Caco-2 (cell line): ENCODE results near the gene ERC2. TPM values are rescaled to one million over a fixed set of nuclear protein-coding genes. Genes with fewer than 3 reads are reported as not detected.

Experiments
- BruUV-seq: library from RNA; stranded (reverse); fragments of 400-500 nt; replicated peaks from 2 replicates; lab custom pipeline; 2021; lab: Mats Ljungman, UMichigan
- CTCF ChIA-PET: fragments of 300-600 bp; sonication (Branson Sonifier 250); formaldehyde crosslinking; loops from one replicate; lab custom pipeline; 2022; ENCODE audit warnings: antibody characterized with exemption; lab: Charles Lee
- POLR2A ChIA-PET: fragments of 300-600 bp; sonication (Branson Sonifier 250); formaldehyde crosslinking; loops from one replicate; lab custom pipeline; 2022; ENCODE audit warnings: antibody characterized with exemption; lab: Charles Lee
- DNase-seq, 2 experiments: peaks; one replicate each; pipeline versions ENCODE4 v3.0.0 to v3.0.0-alpha.2; 2020 to 2022
- H3K27me3 ChIP-seq: replicated peaks from 2 replicates; pipeline ENCODE4 v1.6.0; 2011; ENCODE audit warnings: low read length; ENCODE audit not compliant: control insufficient read depth, insufficient read depth
- H3K36me3 ChIP-seq: 2 replicates; pipeline ENCODE4 v1.5.1; 2011; ENCODE audit warnings: low read length; ENCODE audit not compliant: control insufficient read depth, insufficient read depth
- H3K4me1 ChIP-seq: fragments of 250-450 bp; sonication (Bioruptor Pico); 2 replicates; pipeline ENCODE4 v1.5.1; 2020; ENCODE audit warnings: mild to moderate bottlenecking
- H3K4me3 ChIP-seq: 2 replicates; pipeline ENCODE4 v1.5.1; 2011; ENCODE audit warnings: low read depth, mild to moderate bottlenecking, control low read depth, low read length
- H3K9me3 ChIP-seq: fragments of 250-450 bp; sonication (Bioruptor Pico); 2 replicates; pipeline ENCODE4 v1.5.1; 2020; ENCODE audit warnings: mild to moderate bottlenecking, moderate library complexity
- H3K27ac Mint-ChIP-seq: one replicate; pipeline ENCODE4 v1.8.0; 2022; ENCODE audit warnings: mixed read lengths; ENCODE audit not compliant: unreplicated experiment
- H3K27me3 Mint-ChIP-seq: one replicate; pipeline ENCODE4 v1.8.0; 2022; ENCODE audit warnings: mixed read lengths; ENCODE audit not compliant: insufficient read depth, unreplicated experiment
- H3K36me3 Mint-ChIP-seq: one replicate; pipeline ENCODE4 v1.8.0; 2022; ENCODE audit warnings: mild to moderate bottlenecking, mixed read lengths; ENCODE audit not compliant: insufficient read depth, unreplicated experiment
- H3K4me1 Mint-ChIP-seq: one replicate; pipeline ENCODE4 v1.8.0; 2022; ENCODE audit warnings: low read depth, mixed read lengths; ENCODE audit not compliant: unreplicated experiment
- H3K4me3 Mint-ChIP-seq: one replicate; pipeline ENCODE4 v1.8.0; 2022; ENCODE audit warnings: mild to moderate bottlenecking, moderate library complexity, mixed read lengths; ENCODE audit not compliant: unreplicated experiment
- H3K9me3 Mint-ChIP-seq: one replicate; pipeline ENCODE4 v1.8.0; 2022; ENCODE audit warnings: mixed read lengths; ENCODE audit not compliant: unreplicated experiment
- intact Hi-C: fragments of 100-400 bp; cut with micrococcal nuclease; formaldehyde crosslinking; loops from one replicate; pipeline ENCODE4 v1.10.0; 2022; ENCODE audit not compliant: unreplicated experiment
- total RNA-seq: library from RNA; stranded (reverse); gene quantifications from 2 replicates; pipeline ENCODE4 v1.2.3, GENCODE V29; 2022
- TF ChIP-seq, protein P1 (sequence below), 2 experiments: fragments of 200-600 bp in 1 of 2; IDR thresholded peaks; 1 replicate in 1 of 2; 2 replicates in 1 of 2; pipeline versions ENCODE4 v1.5.1 to v1.8.0; 2011 to 2022; ENCODE audit warnings: antibody characterized with exemption in 1 of 2, control low read depth in 1 of 2, inconsistent platforms in 1 of 2, low read depth in 1 of 2, low read length in 1 of 2, mild to moderate bottlenecking in 1 of 2, moderate library complexity in 1 of 2; ENCODE audit not compliant: insufficient read depth in 1 of 2, severe bottlenecking in 1 of 2, unreplicated experiment in 1 of 2

ERC2 gene
- total RNA-seq, 1 experiment from 2014 or later: 0.54 TPM

DNA sequence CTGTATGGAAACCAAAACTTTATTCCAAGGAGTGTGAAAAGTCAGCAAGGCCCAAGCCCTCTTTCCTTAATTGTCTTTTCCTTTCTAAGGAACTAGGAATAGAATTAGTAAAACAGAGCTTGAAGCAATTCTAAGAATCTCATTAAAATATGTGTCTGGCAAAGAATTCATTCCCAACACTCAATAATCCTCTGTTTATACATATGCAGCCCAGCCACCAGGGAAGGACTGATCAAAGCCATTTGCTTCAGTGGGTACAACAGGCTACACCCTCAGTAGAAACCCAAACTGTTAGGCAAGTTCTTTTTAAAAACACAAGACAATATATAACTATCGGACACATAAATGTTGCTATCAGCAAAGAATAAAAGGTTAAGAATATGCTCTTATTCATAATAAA, 266.9 kb downstream of the ERC2 start:
- DNase-seq: no peak
- H3K27me3 Mint-ChIP-seq: no peaks in the 10 kb centered on the region
- Histone ChIP-seq H3K4me1 (no peaks in the 10 kb centered on the region), H3K9me3 (no peaks in the 10 kb centered on the region), H3K36me3 (no peaks in the 10 kb centered on the region), H3K27me3 (no peaks in the 10 kb centered on the region), H3K4me3 (no peak overlapping the region)
- no peaks in the 10 kb centered on the region for H3K4me1 Mint-ChIP-seq
- intact Hi-C loops: no loop called here
- no TSS peak for BruUV-seq
- ChIA-PET POLR2A (no interaction called here), CTCF (no interaction called here)
- no peaks in the 10 kb centered on the region for H3K9me3 Mint-ChIP-seq
- H3K4me3 Mint-ChIP-seq: no peak overlapping the region
- H3K36me3 Mint-ChIP-seq: no peaks in the 10 kb centered on the region
- no peak overlapping the region for H3K27ac Mint-ChIP-seq
- TF ChIP-seq, protein P1, sequence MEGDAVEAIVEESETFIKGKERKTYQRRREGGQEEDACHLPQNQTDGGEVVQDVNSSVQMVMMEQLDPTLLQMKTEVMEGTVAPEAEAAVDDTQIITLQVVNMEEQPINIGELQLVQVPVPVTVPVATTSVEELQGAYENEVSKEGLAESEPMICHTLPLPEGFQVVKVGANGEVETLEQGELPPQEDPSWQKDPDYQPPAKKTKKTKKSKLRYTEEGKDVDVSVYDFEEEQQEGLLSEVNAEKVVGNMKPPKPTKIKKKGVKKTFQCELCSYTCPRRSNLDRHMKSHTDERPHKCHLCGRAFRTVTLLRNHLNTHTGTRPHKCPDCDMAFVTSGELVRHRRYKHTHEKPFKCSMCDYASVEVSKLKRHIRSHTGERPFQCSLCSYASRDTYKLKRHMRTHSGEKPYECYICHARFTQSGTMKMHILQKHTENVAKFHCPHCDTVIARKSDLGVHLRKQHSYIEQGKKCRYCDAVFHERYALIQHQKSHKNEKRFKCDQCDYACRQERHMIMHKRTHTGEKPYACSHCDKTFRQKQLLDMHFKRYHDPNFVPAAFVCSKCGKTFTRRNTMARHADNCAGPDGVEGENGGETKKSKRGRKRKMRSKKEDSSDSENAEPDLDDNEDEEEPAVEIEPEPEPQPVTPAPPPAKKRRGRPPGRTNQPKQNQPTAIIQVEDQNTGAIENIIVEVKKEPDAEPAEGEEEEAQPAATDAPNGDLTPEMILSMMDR (IDR thresholded peaks at IDR 0.05; ENCODE audit: insufficient read depth in 1 of 2, low read depth in 1 of 2, low read length in 1 of 2, severe bottlenecking in 1 of 2, unreplicated experiment in 1 of 2): no peak

DNA sequence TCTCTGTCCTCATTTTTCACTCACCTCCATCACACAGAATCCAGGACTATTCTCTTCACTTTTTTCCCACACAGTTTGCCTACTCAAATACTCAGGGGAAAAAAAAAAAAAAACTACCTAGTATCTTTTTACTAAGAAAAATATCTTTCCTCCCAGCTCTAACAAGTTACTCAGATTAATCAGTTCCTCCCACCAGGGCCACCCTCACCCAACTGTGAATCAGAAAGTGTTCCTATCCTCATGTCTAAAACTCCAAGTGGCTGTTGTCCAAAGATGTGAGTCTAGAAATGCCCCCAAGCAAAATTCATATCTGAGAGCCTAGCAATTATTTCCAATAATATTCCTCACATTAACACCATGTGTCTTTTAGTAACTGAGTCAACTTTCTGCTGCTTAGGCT, 268.0 kb downstream of the ERC2 start:
- Histone ChIP-seq H3K27me3 (no peaks in the 10 kb centered on the region), H3K36me3 (no peaks in the 10 kb centered on the region), H3K4me3 (no peak overlapping the region), H3K4me1 (no peaks in the 10 kb centered on the region), H3K9me3 (no peaks in the 10 kb centered on the region)
- no peak overlapping the region for H3K4me3 Mint-ChIP-seq
- TF ChIP-seq, protein P1 (IDR thresholded peaks at IDR 0.05; ENCODE audit: insufficient read depth in 1 of 2, low read depth in 1 of 2, low read length in 1 of 2, severe bottlenecking in 1 of 2, unreplicated experiment in 1 of 2): no peak
- no peaks in the 10 kb centered on the region for H3K9me3 Mint-ChIP-seq
- intact Hi-C loops: no loop called here
- ChIA-PET POLR2A (no interaction called here), CTCF (no interaction called here)
- H3K4me1 Mint-ChIP-seq: no peaks in the 10 kb centered on the region
- BruUV-seq: no TSS peak
- no peaks in the 10 kb centered on the region for H3K36me3 Mint-ChIP-seq
- DNase-seq: no peak
- no peak overlapping the region for H3K27ac Mint-ChIP-seq
- no peaks in the 10 kb centered on the region for H3K27me3 Mint-ChIP-seq

DNA sequence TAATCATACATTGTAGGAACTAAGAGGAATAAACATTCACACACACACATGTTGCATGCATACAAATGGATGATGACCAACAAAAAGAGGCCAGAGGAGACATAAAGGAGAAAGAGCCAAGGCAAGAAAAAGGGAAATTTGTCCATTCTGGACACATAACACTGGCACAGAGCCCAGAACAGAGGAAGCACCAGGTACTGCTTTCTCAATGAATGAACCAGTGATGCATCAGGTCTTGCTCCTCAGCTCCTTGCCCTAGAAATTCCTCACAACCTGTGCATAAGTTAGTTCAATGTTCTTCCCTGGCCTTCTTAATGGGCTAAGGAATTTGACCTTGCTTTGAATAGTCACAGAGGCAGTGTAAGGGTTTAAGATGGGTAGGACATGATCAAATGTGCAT, 270.3 kb downstream of the ERC2 start:
- Mint-ChIP-seq H3K4me3 (no peak overlapping the region), H3K9me3 (no peaks in the 10 kb centered on the region), H3K27me3 (no peaks in the 10 kb centered on the region), H3K27ac (no peak overlapping the region), H3K36me3 (no peaks in the 10 kb centered on the region), H3K4me1 (no peaks in the 10 kb centered on the region)
- H3K27me3 ChIP-seq: no peaks in the 10 kb centered on the region
- no TSS peak for BruUV-seq
- no peaks in the 10 kb centered on the region for H3K9me3 ChIP-seq
- H3K4me1 ChIP-seq: no peaks in the 10 kb centered on the region
- POLR2A ChIA-PET: no interaction called here
- H3K4me3 ChIP-seq: no peak overlapping the region
- CTCF ChIA-PET: no interaction called here
- DNase-seq: no peak
- TF ChIP-seq, protein P1 (IDR thresholded peaks at IDR 0.05; ENCODE audit: insufficient read depth in 1 of 2, low read depth in 1 of 2, low read length in 1 of 2, severe bottlenecking in 1 of 2, unreplicated experiment in 1 of 2): no peak
- H3K36me3 ChIP-seq: no peaks in the 10 kb centered on the region
- intact Hi-C loops: no loop called here
